Psoas muscle (tissue), 8 donors: ENCODE measurements around the gene BCAS1. TPM values are rescaled to one million over a fixed set of nuclear protein-coding genes. Genes with fewer than 3 reads are reported as not detected.

ENCODE experiments used
- ATAC-seq, 4 donors: fragments of 200-7000 bp; cut with Tn5 transposase; one replicate each; pipeline ENCODE4 v1.9.1; 2020; ENCODE audit warnings: moderate library complexity in 3 of 4, mild to moderate bottlenecking in 2 of 4
- DNase-seq, 2 donors: peaks; one replicate each; pipeline ENCODE4 v3.0.0-alpha.2; 2020
- H3K27ac ChIP-seq: fragments of 200-600 bp; one replicate; pipeline ENCODE4 v1.8.0; 2022
- H3K27me3 ChIP-seq, 3 donors: fragments of 200-600 bp in 1 of 3; one replicate each; pipeline versions ENCODE4 v1.6.1 to v1.8.0; 2013 to 2022; ENCODE audit warnings: low read length in 2 of 3, mild to moderate bottlenecking in 2 of 3, moderate library complexity in 1 of 3; ENCODE audit not compliant: insufficient read depth in 3 of 3
- H3K36me3 ChIP-seq, 2 donors: fragments of 200-600 bp in 1 of 2; one replicate each; pipeline versions ENCODE4 v1.6.1 to v1.8.0; 2013 to 2022; ENCODE audit warnings: low read depth in 1 of 2, mild to moderate bottlenecking in 1 of 2, moderate library complexity in 1 of 2; ENCODE audit not compliant: insufficient read depth in 1 of 2
- H3K4me1 ChIP-seq: fragments of 200-600 bp; one replicate; pipeline ENCODE4 v1.8.0; 2022
- H3K4me3 ChIP-seq: fragments of 200-600 bp; one replicate; pipeline ENCODE4 v1.8.0; 2022; ENCODE audit warnings: mild to moderate bottlenecking
- H3K9me3 ChIP-seq: fragments of 200-600 bp; one replicate; pipeline ENCODE4 v1.8.0; 2022
- CTCF ChIP-seq: fragments of 200-600 bp; IDR thresholded peaks from one replicate; pipeline ENCODE4 v1.8.0; 2022; ENCODE audit warnings: antibody characterized with exemption
- WGBS, 3 donors: extraction: QIAGEN DNeasy Blood & Tissue Kit; methylation state at CpG; one replicate each; pipeline versions ENCODE4 v1.1.6 to v1.1.7; 2013; 5-methylcytosine and 5-hydroxymethylcytosine counted together
- intact Hi-C, 2 donors: fragments of 100-400 bp; cut with DNase I; formaldehyde crosslinking; loops; one replicate each; pipeline versions ENCODE4 v1.11.0 to v1.14.2; 2022
- polyA plus RNA-seq, 3 donors: library from polyadenylated mRNA; stranded (reverse); fragments of 200-250 nt; gene quantifications; one replicate each; pipeline ENCODE4 v1.2.3, GENCODE V29; 2013
- total RNA-seq, 4 donors: library from RNA; stranded (reverse); fragmentation: NEBNext Ultra II Directional in 2 of 4; extraction: Animal tissue kit (Norgen Biotek cat#: 25700) in 2 of 4; gene quantifications; one replicate each; pipeline versions ENCODE4 v1.2.1 to v1.2.4, GENCODE V29; 2021 to 2023
- donor health status: healthy with polysubstance abuse.
- donor health status: DM: no; HTN: no; CAD: no; lungs with moderate emphysema.
- donor health status: Bipolar disorder and iron deficiency.
- donor health status: healthy.
- donor health status: DM: yes; HTN: yes; CAD: no.
- donor health status: DM: no; HTN: no; CAD: no.
- donor health status: DM: no; HTN: no; CAD: no.
- donor health status: DM: yes; HTN: yes; CAD: no.

The BCAS1 gene
- total and polyA plus RNA-seq, 7 donors = 0.01 to 0.26 (median 0.16) TPM; not detected in 2

- intact Hi-C loops = no loop called here
These were observed 166.8 kb downstream of the BCAS1 start for GRCh38 chr20:53903652-53903987.

DNA sequence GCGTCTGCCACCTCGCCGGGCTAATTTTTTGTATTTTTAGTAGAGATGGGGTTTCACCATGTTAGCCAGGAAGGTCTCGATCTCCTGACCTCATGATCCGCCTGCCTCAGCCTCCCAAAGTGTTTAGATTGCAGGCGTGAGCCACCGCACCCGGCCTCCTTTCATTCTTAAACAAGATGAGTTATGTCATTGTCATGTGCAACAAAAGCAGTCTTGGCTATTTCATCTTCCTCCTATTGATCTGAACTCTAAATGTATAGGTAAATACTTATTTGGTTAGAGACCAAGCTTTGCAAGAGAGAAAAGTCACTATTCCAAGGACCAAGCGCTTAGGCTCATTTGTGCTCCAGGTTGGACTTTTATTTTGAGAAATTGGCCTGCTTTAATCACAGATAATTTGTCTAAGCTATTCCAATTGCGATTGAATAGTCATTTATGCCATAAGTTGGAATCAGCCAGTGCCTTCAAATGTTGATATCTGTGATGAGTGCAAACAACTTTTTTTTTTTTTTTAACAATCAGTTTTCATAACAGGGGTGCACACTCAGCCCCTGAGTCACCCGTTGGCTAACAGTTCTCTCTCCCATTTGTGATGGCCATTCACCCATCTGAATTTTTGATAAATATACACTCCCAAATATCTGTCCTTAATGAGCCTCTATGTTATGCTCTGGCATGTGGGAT, 167.3 kb downstream of the BCAS1 start:
- Histone ChIP-seq H3K4me3 (no peak overlapping the region), H3K27me3 (no peaks in the 10 kb centered on the region), H3K9me3 (no peaks in the 10 kb centered on the region), H3K4me1 (peaks cover 14% of the 10 kb centered on the region), H3K36me3 (no peaks in the 10 kb centered on the region), H3K27ac (no peak overlapping the region)
- no peak for DNase-seq
- intact Hi-C loops = no loop called here
- no peak for TF ChIP-seq CTCF
- ATAC-seq = no peak
- 95 to 97% (median 95%) methylated on average over 11 of the region's 11 CpGs for WGBS, 3 donors

More at GRCh38 chr20:53903652-53903987, 166.8 kb downstream of the BCAS1 start:
- Histone ChIP-seq H3K4me1 (peaks cover 14% of the 10 kb centered on the region), H3K27ac (no peak overlapping the region), H3K4me3 (no peak overlapping the region), H3K27me3 (no peaks in the 10 kb centered on the region), H3K9me3 (no peaks in the 10 kb centered on the region), H3K36me3 (no peaks in the 10 kb centered on the region)
- WGBS, 3 donors = 73 to 91% (median 82%) methylated on average over 2 of the region's 2 CpGs
- TF ChIP-seq CTCF = no peak
- ATAC-seq (no peak), DNase-seq (no peak)

DNA sequence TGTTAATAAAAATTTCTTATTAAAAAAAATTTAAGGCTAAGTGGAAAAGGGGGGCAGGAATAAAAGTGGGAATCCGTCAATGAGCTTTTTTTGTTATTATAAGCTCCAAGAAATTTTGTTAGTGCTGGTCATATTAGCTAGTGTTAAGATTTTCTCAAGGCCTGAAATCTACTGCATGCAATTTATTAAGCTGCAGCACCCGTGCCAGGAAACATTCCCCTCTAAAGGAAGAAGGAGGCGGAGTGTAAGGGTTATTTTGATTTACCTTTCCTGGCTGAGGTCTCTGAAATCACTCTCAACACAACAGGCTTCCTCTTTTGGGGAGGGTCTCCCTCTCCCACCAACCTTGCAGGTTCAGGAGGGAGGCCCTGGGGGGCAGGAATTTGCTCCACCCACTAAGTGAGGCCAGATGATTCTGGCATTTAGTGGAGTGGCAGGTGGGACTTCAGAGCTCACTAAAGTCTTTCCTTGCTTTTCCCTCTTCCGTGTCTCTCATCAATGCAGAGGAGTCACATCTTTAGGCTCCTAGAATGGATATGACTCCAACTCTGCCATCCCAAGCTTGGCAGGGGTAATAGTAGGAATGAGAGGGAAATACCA, 168.8 kb downstream of the BCAS1 start:
- Histone ChIP-seq H3K4me3 (no peak overlapping the region), H3K36me3 (no peaks in the 10 kb centered on the region), H3K27me3 (no peaks in the 10 kb centered on the region), H3K27ac (peak overlapping the region; percentile 60), H3K4me1 (peaks cover 14% of the 10 kb centered on the region), H3K9me3 (no peaks in the 10 kb centered on the region)
- TF ChIP-seq CTCF = no peak
- no peak for ATAC-seq
- 59 to 66% (median 64%) methylated on average over 4 of the region's 4 CpGs for WGBS, 3 donors
- DNase-seq = no peak
- intact Hi-C loops = no loop called here

GRCh38 chr20:53901064-53901463, 169.3 kb downstream of the BCAS1 start:
- Histone ChIP-seq H3K4me1 (peaks cover 14% of the 10 kb centered on the region), H3K9me3 (no peaks in the 10 kb centered on the region), H3K27ac (peak overlapping the region; percentile 60), H3K4me3 (no peak overlapping the region), H3K27me3 (no peaks in the 10 kb centered on the region), H3K36me3 (no peaks in the 10 kb centered on the region)
- intact Hi-C loops = no loop called here
- DNase-seq (no peak), ATAC-seq (no peak)
- TF ChIP-seq CTCF = no peak
- 38 to 65% (median 42%) methylated on average over 6 of the region's 6 CpGs for WGBS, 3 donors
